ENCODE results near the gene EXOSC5. TPM values are rescaled to one million over a fixed set of nuclear protein-coding genes. Genes with fewer than 3 reads are reported as not detected.

EXOSC5 gene
- total and polyA plus RNA-seq, 2 of the 4 experiments (the other 2 are of a cell fraction), result 19.0 to 25.2 TPM

GRCh38 chr19:41341669-41342490 lies 55.3 kb downstream of the EXOSC5 start:
- H3K56ac ChIP-seq (ENCODE audit: extremely low read depth, insufficient read depth, low read length), result no peak overlapping the region
- no peak overlapping the region for H3K14ac ChIP-seq (replicated peaks; ENCODE audit: low read depth, low read length)
- ATAC-seq (ENCODE audit: low read depth) (no peak), DNase-seq (no peak)
- no peak overlapping the region for H2AK9ac ChIP-seq (replicated peaks; ENCODE audit: low read depth, low read length, poor library complexity)
- H3K27ac ChIP-seq (ENCODE audit: insufficient read depth, low read length), result no peak overlapping the region
- TF ChIP-seq MXI1 (IDR thresholded peaks at IDR 0.05; ENCODE audit: borderline replicate concordance, low read depth, low read length) (no peak), RCOR1 (IDR thresholded peaks at IDR 0.05; ENCODE audit: insufficient replicate concordance, low read length) (no peak), RFX5 (IDR thresholded peaks at IDR 0.05; ENCODE audit: low read depth, low read length) (no peak), SMC3 (IDR thresholded peaks at IDR 0.05; ENCODE audit: low read depth, low read length) (no peak), FOS (IDR thresholded peaks at IDR 0.05; ENCODE audit: low read depth, low read length) (no peak), NFE2L2 (IDR thresholded peaks at IDR 0.05; ENCODE audit: low read depth, low read length) (no peak), CTCF (conservative IDR thresholded peaks at IDR 0.05; ENCODE audit: low read depth, low read length) (no peak)
- H4K91ac ChIP-seq (ENCODE audit: insufficient read depth, low read depth, low read length), result no peak overlapping the region
- H3K18ac ChIP-seq (ENCODE audit: low read depth, low read length), result no peak overlapping the region
- H3K4me2 ChIP-seq (ENCODE audit: low read depth, low read length), result no peak overlapping the region
- no peak overlapping the region for H4K5ac ChIP-seq (ENCODE audit: low read depth, low read length)
- peaks cover 37% of the 10 kb centered on the region for H4K20me1 ChIP-seq (ENCODE audit: insufficient read depth, low read length)
- 91% methylated on average over 4 of the region's 20 CpGs; no CpG with 5 or more reads in 1 of the 2 experiments for WGBS, 2 experiments (ENCODE audit: extremely low coverage in 2 of 2, insufficient read length in 1 of 2)
- no TSS peak for BruUV-seq (replicated peaks)
- intact Hi-C loops (cut with micrococcal nuclease), result no loop called here
- no peaks in the 10 kb centered on the region for H3K4me1 ChIP-seq (ENCODE audit: control insufficient read depth, insufficient read depth, low read length)
- H2BK120ac ChIP-seq (ENCODE audit: low read depth, low read length), result no peak overlapping the region
- in situ Hi-C loops (cut with MboI; ENCODE audit: low sequenced_read_pairs), result no loop called here
- H3K36me3 ChIP-seq (ENCODE audit: control insufficient read depth, insufficient read depth, low read length), result peaks cover 47% of the 10 kb centered on the region
- H4K8ac ChIP-seq (ENCODE audit: low read depth in 2 of 2, low read length in 2 of 2), result no peak overlapping the region
- no peak overlapping the region for H3K23ac ChIP-seq (ENCODE audit: low read depth, low read length)
- dilution Hi-C loops (cut with HindIII; ENCODE audit: low sequenced_read_pairs, unreplicated experiment), result no loop called here
- no peak overlapping the region for H2AFZ ChIP-seq (replicated peaks; ENCODE audit: low read length, poor library complexity)
- no peak overlapping the region for H2BK20ac ChIP-seq (ENCODE audit: low read depth, low read length)
- CTCF ChIA-PET, result no interaction called here
- no peak overlapping the region for H3K9ac ChIP-seq (ENCODE audit: low read depth, low read length)
- H2AK5ac ChIP-seq (ENCODE audit: low read depth, low read length), result no peak overlapping the region
- no peaks in the 10 kb centered on the region for H3K27me3 ChIP-seq (ENCODE audit: control insufficient read depth, insufficient read depth, low read length)
- H3K9me3 ChIP-seq (ENCODE audit: control insufficient read depth, insufficient read depth, low read length), result no peaks in the 10 kb centered on the region
- peaks cover 17 to 49% of the 10 kb centered on the region in 2 experiments for H3K79me1 ChIP-seq (ENCODE audit: low read depth in 1 of 2, low read length in 2 of 2)
- H2BK15ac ChIP-seq (ENCODE audit: low read depth, low read length), result no peak overlapping the region
- H3K4ac ChIP-seq (ENCODE audit: low read depth, low read length), result no peak overlapping the region
- H2BK5ac ChIP-seq (ENCODE audit: low read depth, low read length, poor library complexity, severe bottlenecking), result no peak overlapping the region
- POLR2A ChIA-PET (ENCODE audit: unreplicated experiment), result no interaction called here
- H3K4me3 ChIP-seq (ENCODE audit: insufficient read depth, low read depth, low read length), result no peak overlapping the region
- H3K9me1 ChIP-seq (ENCODE audit: insufficient read depth, low read length), result no peaks in the 10 kb centered on the region; the same call in 1 of the 2 replicates
